ENCODE measurements around the gene SRD5A2. TPM values are rescaled to one million over a fixed set of nuclear protein-coding genes. Genes with fewer than 3 reads are reported as not detected.

The SRD5A2 gene
- total RNA-seq, 3 donors from 2014 or later, result not detected

DNA sequence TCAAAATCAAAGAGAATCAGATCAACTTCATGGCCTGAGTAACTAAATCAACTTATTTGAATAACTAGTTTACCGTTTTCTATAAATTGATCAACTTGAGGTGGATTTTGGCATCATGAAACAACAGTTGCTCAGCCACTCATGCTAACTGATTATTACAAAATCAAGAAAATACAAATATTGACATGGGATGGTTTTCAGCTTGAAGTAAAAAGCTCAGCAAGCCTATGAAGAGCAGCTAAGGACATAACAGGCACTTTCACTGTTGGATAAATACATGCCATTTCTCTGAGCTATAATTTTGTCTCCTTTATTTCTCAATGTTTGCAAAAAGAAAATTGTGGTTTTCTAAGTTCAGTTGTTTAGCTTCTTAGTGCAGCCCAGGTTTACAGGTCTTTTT lies 18.9 kb downstream of the SRD5A2 start:
- no peak overlapping the region for H3K4me3 ChIP-seq
- no peaks in the 10 kb centered on the region for H3K9me3 ChIP-seq
- intact Hi-C loops (cut with DNase I, micrococcal nuclease), result no loop called here
- H3K36me3 ChIP-seq (ENCODE audit: low read depth), result no peaks in the 10 kb centered on the region
- DNase-seq, result no peak
- no peak for ATAC-seq
- TF ChIP-seq, protein P1, sequence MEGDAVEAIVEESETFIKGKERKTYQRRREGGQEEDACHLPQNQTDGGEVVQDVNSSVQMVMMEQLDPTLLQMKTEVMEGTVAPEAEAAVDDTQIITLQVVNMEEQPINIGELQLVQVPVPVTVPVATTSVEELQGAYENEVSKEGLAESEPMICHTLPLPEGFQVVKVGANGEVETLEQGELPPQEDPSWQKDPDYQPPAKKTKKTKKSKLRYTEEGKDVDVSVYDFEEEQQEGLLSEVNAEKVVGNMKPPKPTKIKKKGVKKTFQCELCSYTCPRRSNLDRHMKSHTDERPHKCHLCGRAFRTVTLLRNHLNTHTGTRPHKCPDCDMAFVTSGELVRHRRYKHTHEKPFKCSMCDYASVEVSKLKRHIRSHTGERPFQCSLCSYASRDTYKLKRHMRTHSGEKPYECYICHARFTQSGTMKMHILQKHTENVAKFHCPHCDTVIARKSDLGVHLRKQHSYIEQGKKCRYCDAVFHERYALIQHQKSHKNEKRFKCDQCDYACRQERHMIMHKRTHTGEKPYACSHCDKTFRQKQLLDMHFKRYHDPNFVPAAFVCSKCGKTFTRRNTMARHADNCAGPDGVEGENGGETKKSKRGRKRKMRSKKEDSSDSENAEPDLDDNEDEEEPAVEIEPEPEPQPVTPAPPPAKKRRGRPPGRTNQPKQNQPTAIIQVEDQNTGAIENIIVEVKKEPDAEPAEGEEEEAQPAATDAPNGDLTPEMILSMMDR (IDR thresholded peaks at IDR 0.05), result no peak
- no peaks in the 10 kb centered on the region for H3K4me1 ChIP-seq (ENCODE audit: low read depth)

DNA sequence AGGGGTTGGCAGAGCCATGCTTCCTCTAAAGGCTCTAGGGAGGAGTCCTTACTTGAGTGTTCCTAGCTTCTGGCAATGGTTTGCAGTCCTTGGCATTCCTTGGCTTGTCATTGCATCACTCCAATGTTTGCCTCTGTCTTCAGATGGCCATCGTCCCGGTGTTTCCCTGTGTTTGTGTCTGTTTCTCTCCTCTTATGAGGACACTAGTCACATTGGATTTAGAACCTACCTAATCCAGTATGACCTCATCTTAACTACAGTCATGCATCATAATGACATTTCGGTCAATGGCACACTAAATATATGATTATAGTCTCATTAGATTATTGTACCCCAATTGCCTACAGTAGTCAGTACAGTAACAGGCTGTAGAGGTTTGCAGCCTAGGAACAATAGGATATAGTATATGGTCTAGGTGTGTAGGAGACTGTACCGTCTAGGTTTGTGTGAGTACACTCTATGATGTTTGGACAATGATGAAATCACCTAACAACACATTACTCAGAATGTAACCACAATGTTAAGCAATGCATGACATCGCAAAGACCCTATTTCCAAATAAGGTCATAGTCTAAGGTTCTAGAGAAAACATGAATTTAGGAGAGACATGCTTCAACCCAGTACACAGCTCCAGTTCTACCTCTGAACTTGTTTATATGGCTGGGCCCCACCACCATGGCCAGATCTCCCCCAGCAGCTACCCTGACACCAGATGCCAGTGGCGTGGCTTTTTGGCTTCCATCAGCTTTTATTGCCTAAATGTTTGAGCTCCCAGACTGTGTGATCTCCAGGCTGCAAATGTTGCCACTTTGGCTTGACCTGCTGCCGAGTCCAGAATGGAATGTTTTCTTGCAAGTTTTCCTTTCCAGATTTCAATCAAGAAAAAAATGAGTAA lies 22.1 kb downstream of the SRD5A2 start:
- TF ChIP-seq, protein P1 (IDR thresholded peaks at IDR 0.05), result no peak
- H3K4me1 ChIP-seq (ENCODE audit: low read depth), result no peaks in the 10 kb centered on the region
- no peak overlapping the region for H3K4me3 ChIP-seq
- H3K36me3 ChIP-seq (ENCODE audit: low read depth), result no peaks in the 10 kb centered on the region
- no peak for DNase-seq
- peaks cover 4% of the 10 kb centered on the region for H3K9me3 ChIP-seq
- intact Hi-C loops (cut with DNase I, micrococcal nuclease), result no loop called here
- ATAC-seq, result no peak

DNA sequence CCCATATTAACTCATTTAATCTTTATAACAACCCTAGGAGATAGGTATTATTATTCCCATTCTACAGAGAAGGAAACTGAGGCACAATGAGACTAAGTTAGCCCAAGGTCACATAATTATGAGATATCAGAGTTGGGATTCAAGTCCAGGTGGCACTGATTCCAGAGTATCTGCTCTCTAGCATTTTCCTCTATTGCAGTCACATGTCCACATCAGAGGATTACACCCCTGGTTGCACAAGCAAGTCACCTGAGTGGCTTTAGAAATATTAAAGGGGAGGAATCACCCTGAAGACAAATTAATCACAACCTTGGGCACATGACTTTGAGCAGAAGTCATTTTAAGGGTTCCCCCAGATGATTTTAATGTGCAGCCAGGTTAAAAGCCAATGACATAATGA lies 23.8 kb downstream of the SRD5A2 start:
- intact Hi-C loops (cut with DNase I, micrococcal nuclease), result no loop called here
- no peak for ATAC-seq
- DNase-seq, result no peak
- H3K9me3 ChIP-seq, result peaks cover 12% of the 10 kb centered on the region
- TF ChIP-seq, protein P1 (IDR thresholded peaks at IDR 0.05), result no peak
- no peak overlapping the region for H3K4me3 ChIP-seq
- H3K4me1 ChIP-seq (ENCODE audit: low read depth), result no peaks in the 10 kb centered on the region
- H3K36me3 ChIP-seq (ENCODE audit: low read depth), result no peaks in the 10 kb centered on the region

DNA sequence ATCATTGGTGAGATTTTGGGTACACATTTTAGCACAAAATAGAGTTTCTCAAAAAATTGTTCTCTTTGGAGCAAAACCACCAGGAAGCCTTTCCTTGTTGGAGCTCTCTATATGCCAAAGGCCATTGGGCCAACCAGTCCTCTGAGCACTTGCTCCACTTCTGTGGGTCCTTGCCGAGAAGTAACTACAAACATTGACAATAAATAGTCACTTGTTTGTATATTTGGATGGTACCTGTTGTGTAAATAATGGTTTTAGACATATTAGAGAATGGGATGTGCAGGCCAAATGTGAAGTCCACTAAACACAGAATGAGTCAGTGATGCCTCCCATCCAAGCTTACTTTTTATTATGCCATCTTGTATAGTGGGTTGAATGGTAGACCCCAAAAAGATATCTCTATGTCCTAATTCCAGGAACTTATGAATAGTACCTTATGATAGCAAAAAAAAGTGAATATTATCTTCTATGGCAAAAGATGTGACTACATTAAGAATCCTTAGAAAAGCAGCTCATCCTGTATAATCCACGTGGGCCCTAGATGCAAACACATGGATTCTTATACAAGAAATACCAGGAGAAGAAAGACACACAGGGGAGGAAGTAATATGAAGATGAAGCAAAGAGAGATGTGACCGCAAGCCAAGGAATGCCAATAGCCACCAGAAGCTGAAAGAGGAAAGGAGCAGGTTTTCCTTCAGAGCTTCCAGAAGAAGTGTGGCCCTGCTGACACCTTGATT lies 24.6 kb downstream of the SRD5A2 start:
- TF ChIP-seq, protein P1 (IDR thresholded peaks at IDR 0.05), result no peak
- ATAC-seq, result no peak
- Histone ChIP-seq H3K4me3 (no peak overlapping the region), H3K4me1 (ENCODE audit: low read depth) (no peaks in the 10 kb centered on the region), H3K36me3 (ENCODE audit: low read depth) (no peaks in the 10 kb centered on the region), H3K9me3 (peaks cover 12% of the 10 kb centered on the region)
- no peak for DNase-seq
- intact Hi-C loops (cut with DNase I, micrococcal nuclease), result no loop called here

DNA sequence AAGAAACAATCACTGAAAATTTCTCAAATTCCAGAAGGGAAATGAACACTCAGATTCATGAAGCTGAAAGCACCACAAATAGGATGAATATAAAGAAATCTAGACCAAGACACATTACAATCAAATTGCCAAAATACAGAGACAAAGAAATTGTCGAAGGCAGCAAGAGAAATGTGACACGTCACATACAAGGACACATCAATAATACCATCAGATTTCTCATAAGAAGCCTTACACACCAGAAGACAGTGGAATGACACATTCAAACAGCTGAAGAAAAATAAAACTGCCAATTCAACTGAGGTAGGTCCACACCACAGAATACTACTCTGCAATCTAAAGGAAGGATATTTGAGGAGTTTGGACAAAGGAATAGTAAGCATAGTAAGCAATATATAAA lies 27.4 kb downstream of the SRD5A2 start:
- TF ChIP-seq, protein P1 (IDR thresholded peaks at IDR 0.05), result no peak
- no peak overlapping the region for H3K4me3 ChIP-seq
- ATAC-seq (no peak), DNase-seq (no peak)
- H3K9me3 ChIP-seq, result peaks cover 12% of the 10 kb centered on the region
- no peaks in the 10 kb centered on the region for H3K4me1 ChIP-seq (ENCODE audit: low read depth)
- intact Hi-C loops (cut with DNase I, micrococcal nuclease), result no loop called here
- no peaks in the 10 kb centered on the region for H3K36me3 ChIP-seq (ENCODE audit: low read depth)
